A549 (cell line): ENCODE data around the gene GSK3B. TPM values are rescaled to one million over a fixed set of nuclear protein-coding genes. Genes with fewer than 3 reads are reported as not detected.
A peak's percentile ranks its signal among the peaks of the same experiment; 100 is the strongest.

Experiments
- ATAC-seq, 2 experiments: fragments of 200-7000 bp in 1 of 2; fragments of >200 bp in 1 of 2; cut with Nextera tagmentation in 1 of 2; cut with Tn5 transposase in 1 of 2; 3 replicates each; pipeline versions ENCODE4 v1.8.0 to v1.9.1; 2018 to 2020; ENCODE audit warnings: mild to moderate bottlenecking in 1 of 2, moderate library complexity in 1 of 2
- CTCF ChIA-PET: fragments of 300-600 bp; sonication (Branson Sonifier 250); formaldehyde crosslinking; extraction: SDS; loops from one replicate; lab custom pipeline; 2021; ENCODE audit warnings: antibody characterized with exemption, inconsistent platforms; lab: Yijun Ruan, JAX
- POLR2A ChIA-PET: fragments of 350-600 bp; formaldehyde crosslinking; extraction: SDS; loops from one replicate; lab custom pipeline; 2021; ENCODE audit warnings: antibody characterized with exemption, inconsistent platforms; lab: Yijun Ruan, JAX
- DNase-seq, 2 experiments: peaks; one replicate each; pipeline versions ENCODE4 v3.0.0 to v3.0.0-alpha.2; 2011 to 2016; ENCODE audit warnings: low read depth in 1 of 2, low spot score in 1 of 2
- FAIRE-seq: peaks from 2 replicates; lab custom pipeline; 2011; peaks lifted over from hg19 to GRCh38; lab: Jason Lieb, UNC
- H3K27ac ChIP-seq, 2 experiments: fragments of >200 bp; sonication (Bioruptor Twin); formaldehyde crosslinking; 3 replicates each; pipeline ENCODE4 v1.5.1; 2016 to 2017
- H3K4me1 ChIP-seq: fragments of >200 bp; sonication (Bioruptor Twin); formaldehyde crosslinking; 3 replicates; pipeline ENCODE4 v1.6.1; 2016
- H3K4me2 ChIP-seq: fragments of >200 bp; sonication (Bioruptor Twin); formaldehyde crosslinking; 3 replicates; pipeline ENCODE4 v1.6.1; 2016
- H3K4me3 ChIP-seq: fragments of >200 bp; sonication (Bioruptor Twin); formaldehyde crosslinking; 3 replicates; pipeline ENCODE4 v1.5.1; 2016
- H3K9me3 ChIP-seq: fragments of >200 bp; sonication (Bioruptor Twin); formaldehyde crosslinking; 3 replicates; pipeline ENCODE4 v1.6.1; 2016
- CBX8 ChIP-seq: fragments of 200-600 bp; sonication (generic); IDR thresholded peaks from 2 replicates; pipeline ENCODE4 v1.6.1; 2016
- CHD4 ChIP-seq: fragments of 200-600 bp; sonication (generic); IDR thresholded peaks from 2 replicates; pipeline ENCODE4 v1.6.1; 2016; ENCODE audit warnings: antibody characterized with exemption, mild to moderate bottlenecking, borderline replicate concordance
- EHF ChIP-seq: fragments of 250-450 bp; sonication (Bioruptor Pico); IDR thresholded peaks from 2 replicates; pipeline ENCODE4 v1.5.0; 2020; ENCODE audit warnings: mild to moderate bottlenecking
- FOSB ChIP-seq: fragments of 250-450 bp; sonication (Bioruptor Pico); IDR thresholded peaks from 2 replicates; pipeline ENCODE4 v1.5.0; 2020; ENCODE audit warnings: mild to moderate bottlenecking, moderate library complexity
- FOSL2 ChIP-seq, 2 experiments: fragments of 450-650 bp in 1 of 2; fragments of >200 bp in 1 of 2; sonication (Bioruptor Twin) in 1 of 2; formaldehyde crosslinking; IDR thresholded peaks; 2 replicates each; pipeline versions ENCODE4 v1.5.0 to v1.6.1; 2016 to 2020; ENCODE audit warnings: mild to moderate bottlenecking in 1 of 2, moderate library complexity in 1 of 2
- FOXS1 ChIP-seq: fragments of 250-450 bp; sonication (Bioruptor Pico); IDR thresholded peaks from 2 replicates; pipeline ENCODE4 v1.5.0; 2020; ENCODE audit warnings: mild to moderate bottlenecking, moderate library complexity
- GATA3 ChIP-seq: IDR thresholded peaks from 2 replicates; pipeline ENCODE4 v1.6.1; 2012; ENCODE audit warnings: borderline replicate concordance
- HOXA7 ChIP-seq: fragments of 250-450 bp; sonication (Bioruptor Pico); IDR thresholded peaks from 2 replicates; pipeline ENCODE4 v1.5.0; 2020; ENCODE audit warnings: mild to moderate bottlenecking, moderate library complexity
- HOXB5 ChIP-seq: fragments of 250-450 bp; sonication (Bioruptor Pico); IDR thresholded peaks from 2 replicates; pipeline ENCODE4 v1.5.0; 2020; ENCODE audit warnings: mild to moderate bottlenecking, moderate library complexity
- KDM1A ChIP-seq: fragments of 200-600 bp; sonication (generic); IDR thresholded peaks from 2 replicates; pipeline ENCODE4 v1.6.1; 2016; ENCODE audit warnings: low read depth, mild to moderate bottlenecking
- MAZ ChIP-seq: fragments of 150-350 bp; IDR thresholded peaks from 2 replicates; pipeline ENCODE4 v1.6.1; 2014; ENCODE audit warnings: antibody characterized with exemption, low read depth, low read length, borderline replicate concordance
- MYC ChIP-seq: IDR thresholded peaks from 2 replicates; pipeline ENCODE4 v1.6.1; 2012; ENCODE audit warnings: mild to moderate bottlenecking, inconsistent platforms, low read length, improper control_type of control experiment, borderline replicate concordance
- NFE2L2 ChIP-seq: fragments of 150-350 bp; conservative IDR thresholded peaks from 2 replicates; pipeline ENCODE4 v1.6.1; 2014; ENCODE audit warnings: low read length
- NPAS2 ChIP-seq: fragments of 250-450 bp; sonication (Bioruptor Pico); IDR thresholded peaks from 2 replicates; pipeline ENCODE4 v1.8.0; 2022; ENCODE audit warnings: mild to moderate bottlenecking, moderate library complexity, borderline replicate concordance
- NR3C1 ChIP-seq: fragments of >200 bp; sonication (Bioruptor Twin); formaldehyde crosslinking; IDR thresholded peaks from 3 replicates; pipeline ENCODE4 v1.6.1; 2017
- RARB ChIP-seq: fragments of 250-450 bp; sonication (Bioruptor Pico); IDR thresholded peaks from 2 replicates; pipeline ENCODE4 v1.8.0; 2021; ENCODE audit warnings: mild to moderate bottlenecking, moderate library complexity
- RCOR1 ChIP-seq: fragments of 150-350 bp; IDR thresholded peaks from 2 replicates; pipeline ENCODE4 v1.6.1; 2014; ENCODE audit warnings: antibody characterized with exemption, low read length, low read depth
- RFX5 ChIP-seq: fragments of 450-650 bp; IDR thresholded peaks from 2 replicates; pipeline ENCODE4 v1.7.1; 2014; ENCODE audit warnings: antibody characterized with exemption, mild to moderate bottlenecking, moderate library complexity
- SREBF2 ChIP-seq: fragments of 450-650 bp; IDR thresholded peaks from 2 replicates; pipeline ENCODE4 v1.6.1; 2014; ENCODE audit warnings: mild to moderate bottlenecking, moderate library complexity
- TFCP2L1 ChIP-seq: fragments of 250-450 bp; sonication (Bioruptor Pico); IDR thresholded peaks from 2 replicates; pipeline ENCODE4 v1.5.0; 2021; ENCODE audit warnings: mild to moderate bottlenecking
- ZSCAN20 ChIP-seq: fragments of 250-450 bp; sonication (Bioruptor Pico); IDR thresholded peaks from 2 replicates; pipeline ENCODE4 v1.8.0; 2022; ENCODE audit warnings: mild to moderate bottlenecking, moderate library complexity
- WGBS: methylation state at CpG from one replicate; pipeline ENCODE4 v1.1.6; 2017; ENCODE audit errors: missing lambda C conversion rate; 5-methylcytosine and 5-hydroxymethylcytosine counted together
- polyA plus RNA-seq, 4 experiments: library from polyadenylated mRNA; depleted of rRNA in 3 of 4; stranded (reverse); fragments of >200 nt; fragmentation: RNase III in 1 of 4; extraction: RNeasy Plus Mini Kit Qiagen cat#74134 plus additional on column Dnase treatment in 1 of 4; gene quantifications; 2 replicates in 3 of 4; 3 replicates in 1 of 4; pipeline ENCODE4 v1.2.3, GENCODE V29; 2011 to 2017
- TF ChIP-seq, protein P1 (sequence below): IDR thresholded peaks from 2 replicates; pipeline ENCODE4 v1.6.1; 2012
- TF ChIP-seq, protein P2 (sequence below): fragments of 250-450 bp; sonication (Bioruptor Pico); IDR thresholded peaks from 2 replicates; pipeline ENCODE4 v1.5.0; 2021; ENCODE audit warnings: mild to moderate bottlenecking, moderate library complexity, borderline replicate concordance

The GSK3B gene
- polyA plus RNA-seq, 2 of the 4 experiments (the other 2 are of a cell fraction): 30.0 to 49.8 TPM

- ATAC-seq (no peak), FAIRE-seq (no peak), DNase-seq (no peak)
- WGBS: 88% methylated on average over 7 of the region's 7 CpGs
- CTCF ChIA-PET: no interaction called here
- peaks cover 4% of the 10 kb centered on the region for H3K4me1 ChIP-seq
- POLR2A ChIA-PET: interaction anchor here (1.4 kb wide), 1 partner anchor 25 kb away, joined by 5 read pairs; no protein-coding TSS in a partner anchor
- TF ChIP-seq CHD4 (no peak), RCOR1 (no peak), FOXS1 (CRISPR knock-in tag) (no peak), TFCP2L1 (CRISPR knock-in tag) (no peak), HOXA7 (CRISPR knock-in tag) (no peak), MYC (no peak), SREBF2 (no peak), CBX8 (no peak), KDM1A (no peak), FOSB (CRISPR knock-in tag) (no peak)
- TF ChIP-seq, all 56 proteins: peak for 0
- Histone ChIP-seq H3K4me3 (no peak overlapping the region), H3K27ac (no peak overlapping the region), H3K9me3 (no peaks in the 10 kb centered on the region), H3K4me2 (no peak overlapping the region)
Measured at GRCh38 chr3:120119846-120120510, 25.7 kb upstream of the GSK3B start.

- ATAC-seq: no peak
- POLR2A ChIA-PET: no interaction called here
- no peak for FAIRE-seq
- 38% methylated on average over 2 of the region's 2 CpGs for WGBS
- no peak overlapping the region for H3K4me3 ChIP-seq
- no peak for TF ChIP-seq FOSL2 (IDR thresholded peaks at IDR 0.05)
- TF ChIP-seq FOSL2 (CRISPR knock-in tag; IDR thresholded peaks at IDR 0.05): peak; percentile 48; the same call in 1 of the 2 replicates
- TF ChIP-seq HOXB5 (CRISPR knock-in tag): no peak
- TF ChIP-seq FOSB (CRISPR knock-in tag): no peak
- TF ChIP-seq, protein P1, sequence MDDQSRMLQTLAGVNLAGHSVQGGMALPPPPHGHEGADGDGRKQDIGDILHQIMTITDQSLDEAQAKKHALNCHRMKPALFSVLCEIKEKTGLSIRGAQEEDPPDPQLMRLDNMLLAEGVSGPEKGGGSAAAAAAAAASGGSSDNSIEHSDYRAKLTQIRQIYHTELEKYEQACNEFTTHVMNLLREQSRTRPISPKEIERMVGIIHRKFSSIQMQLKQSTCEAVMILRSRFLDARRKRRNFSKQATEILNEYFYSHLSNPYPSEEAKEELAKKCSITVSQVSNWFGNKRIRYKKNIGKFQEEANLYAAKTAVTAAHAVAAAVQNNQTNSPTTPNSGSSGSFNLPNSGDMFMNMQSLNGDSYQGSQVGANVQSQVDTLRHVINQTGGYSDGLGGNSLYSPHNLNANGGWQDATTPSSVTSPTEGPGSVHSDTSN: no peak
- TF ChIP-seq, all 56 proteins: peak for 1
- peaks cover 26% of the 10 kb centered on the region for H3K4me1 ChIP-seq
- no peak for DNase-seq
- H3K27ac ChIP-seq: no peak overlapping the region
- CTCF ChIA-PET: interaction anchor here (0.8 to 1.5 kb wide), 2 partner anchors 83 to 223 kb away, joined by 4 read pairs; no protein-coding TSS in a partner anchor
- H3K9me3 ChIP-seq: no peaks in the 10 kb centered on the region
- peak overlapping the region; percentile 10; the same call in 1 of the 3 replicates for H3K4me2 ChIP-seq
Measured at GRCh38 chr3:120114981-120115380, 20.7 kb upstream of the GSK3B start.

GRCh38 chr3:120114376-120114775 lies 20.1 kb upstream of the GSK3B start:
- CTCF ChIA-PET: interaction anchor here (0.8 to 1.5 kb wide), 3 partner anchors 83 to 222 kb away, joined by 3 to 4 read pairs (median 4); no protein-coding TSS in a partner anchor
- TF ChIP-seq RFX5 (no peak), GATA3 (no peak), SREBF2 (no peak), NPAS2 (no peak), MAZ (no peak), ZSCAN20 (CRISPR knock-in tag) (no peak), RARB (no peak), CBX8 (no peak), FOSL2 (IDR thresholded peaks at IDR 0.05) (no peak), FOSL2 (CRISPR knock-in tag; IDR thresholded peaks at IDR 0.05) (no peak), EHF (CRISPR knock-in tag) (no peak), NFE2L2 (no peak), NR3C1 (no peak)
- TF ChIP-seq, protein P2, sequence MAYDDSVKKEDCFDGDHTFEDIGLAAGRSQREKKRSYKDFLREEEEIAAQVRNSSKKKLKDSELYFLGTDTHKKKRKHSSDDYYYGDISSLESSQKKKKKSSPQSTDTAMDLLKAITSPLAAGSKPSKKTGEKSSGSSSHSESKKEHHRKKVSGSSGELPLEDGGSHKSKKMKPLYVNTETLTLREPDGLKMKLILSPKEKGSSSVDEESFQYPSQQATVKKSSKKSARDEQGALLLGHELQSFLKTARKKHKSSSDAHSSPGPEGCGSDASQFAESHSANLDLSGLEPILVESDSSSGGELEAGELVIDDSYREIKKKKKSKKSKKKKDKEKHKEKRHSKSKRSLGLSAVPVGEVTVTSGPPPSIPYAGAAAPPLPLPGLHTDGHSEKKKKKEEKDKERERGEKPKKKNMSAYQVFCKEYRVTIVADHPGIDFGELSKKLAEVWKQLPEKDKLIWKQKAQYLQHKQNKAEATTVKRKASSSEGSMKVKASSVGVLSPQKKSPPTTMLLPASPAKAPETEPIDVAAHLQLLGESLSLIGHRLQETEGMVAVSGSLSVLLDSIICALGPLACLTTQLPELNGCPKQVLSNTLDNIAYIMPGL: no peak
- Histone ChIP-seq H3K9me3 (no peaks in the 10 kb centered on the region), H3K4me1 (peaks cover 26% of the 10 kb centered on the region), H3K4me2 (no peak overlapping the region; the same call in 2 of the 3 replicates), H3K27ac (peak overlapping the region in 1 of 2 experiments; percentile 13; a peak in 1 of 6 replicates), H3K4me3 (no peak overlapping the region)
- WGBS: 80% methylated on average over 2 of the region's 2 CpGs
- POLR2A ChIA-PET: interaction anchor here (1.1 kb wide), 1 partner anchor 19 kb away, joined by 10 read pairs; no protein-coding TSS in a partner anchor
- DNase-seq: no peak
- no peak for FAIRE-seq
- no peak for ATAC-seq
